Glomerular endothelial cell (primary cell): ENCODE results near the gene ANAPC2. TPM values are rescaled to one million over a fixed set of nuclear protein-coding genes. Genes with fewer than 3 reads are reported as not detected.
A peak's percentile ranks its signal among the peaks of the same experiment; 100 is the strongest.

ENCODE experiments used
- DNase-seq: peaks from one replicate; pipeline ENCODE4 v3.0.0-alpha.2; 2011; ENCODE audit warnings: low read depth, low spot score; ENCODE audit errors: extremely low read depth
- total RNA-seq: library from RNA; depleted of rRNA; stranded (reverse); fragments of >200 nt; gene quantifications from 2 replicates; pipeline ENCODE4 v1.2.3, GENCODE V29; 2015

ANAPC2 gene, protein sequence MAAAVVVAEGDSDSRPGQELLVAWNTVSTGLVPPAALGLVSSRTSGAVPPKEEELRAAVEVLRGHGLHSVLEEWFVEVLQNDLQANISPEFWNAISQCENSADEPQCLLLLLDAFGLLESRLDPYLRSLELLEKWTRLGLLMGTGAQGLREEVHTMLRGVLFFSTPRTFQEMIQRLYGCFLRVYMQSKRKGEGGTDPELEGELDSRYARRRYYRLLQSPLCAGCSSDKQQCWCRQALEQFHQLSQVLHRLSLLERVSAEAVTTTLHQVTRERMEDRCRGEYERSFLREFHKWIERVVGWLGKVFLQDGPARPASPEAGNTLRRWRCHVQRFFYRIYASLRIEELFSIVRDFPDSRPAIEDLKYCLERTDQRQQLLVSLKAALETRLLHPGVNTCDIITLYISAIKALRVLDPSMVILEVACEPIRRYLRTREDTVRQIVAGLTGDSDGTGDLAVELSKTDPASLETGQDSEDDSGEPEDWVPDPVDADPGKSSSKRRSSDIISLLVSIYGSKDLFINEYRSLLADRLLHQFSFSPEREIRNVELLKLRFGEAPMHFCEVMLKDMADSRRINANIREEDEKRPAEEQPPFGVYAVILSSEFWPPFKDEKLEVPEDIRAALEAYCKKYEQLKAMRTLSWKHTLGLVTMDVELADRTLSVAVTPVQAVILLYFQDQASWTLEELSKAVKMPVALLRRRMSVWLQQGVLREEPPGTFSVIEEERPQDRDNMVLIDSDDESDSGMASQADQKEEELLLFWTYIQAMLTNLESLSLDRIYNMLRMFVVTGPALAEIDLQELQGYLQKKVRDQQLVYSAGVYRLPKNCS
- 22.9 and 34.2 TPM in 2 replicates for total RNA-seq

DNA sequence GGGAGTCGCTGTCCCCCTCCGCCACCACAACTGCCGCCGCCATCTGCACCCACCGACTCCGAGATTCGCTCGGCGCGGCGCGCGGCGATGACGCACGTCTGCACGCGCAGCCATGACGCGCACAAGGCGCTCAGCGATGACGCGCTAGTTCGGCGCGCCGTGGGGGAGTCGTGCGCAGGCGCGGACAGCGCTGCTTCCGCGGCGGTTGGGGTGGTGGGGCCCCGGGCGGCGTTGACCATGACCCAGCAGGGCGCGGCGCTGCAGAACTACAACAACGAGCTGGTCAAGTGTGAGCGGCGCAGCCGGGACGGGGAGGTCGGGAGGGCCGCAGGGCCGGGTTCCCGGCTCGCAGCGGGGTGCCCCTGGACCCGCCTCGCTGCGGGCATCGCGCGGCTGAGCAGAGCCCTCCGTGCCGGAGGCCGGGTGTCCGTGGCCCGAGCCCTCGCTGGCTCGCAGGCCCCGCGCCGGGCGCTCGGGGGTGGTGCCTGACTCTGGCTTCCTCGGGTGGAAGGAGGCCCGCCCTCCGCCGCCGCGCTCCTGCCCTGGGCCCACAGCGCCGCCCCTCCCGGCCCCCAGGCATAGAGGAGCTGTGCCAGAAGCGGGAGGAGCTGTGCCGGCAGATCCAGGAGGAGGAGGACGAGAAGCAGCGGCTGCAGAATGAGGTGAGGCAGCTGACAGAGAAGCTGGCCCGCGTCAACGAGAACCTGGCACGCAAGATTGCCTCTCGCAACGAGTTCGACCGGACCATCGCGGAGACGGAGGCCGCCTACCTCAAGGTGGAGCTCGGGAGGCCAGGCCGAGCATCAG is at the start of gene ANAPC2, which contains the start of gene SSNA1:
ANAPC2 (minus strand) TSS at position 71 of the 807 bp plus-strand sequence; CDS start at position 43, 28 bp downstream.
SSNA1 (plus strand) TSS at position 187 of the 807 bp plus-strand sequence; CDS start at position 238, 51 bp downstream.
- peak; percentile 34 for DNase-seq

DNA sequence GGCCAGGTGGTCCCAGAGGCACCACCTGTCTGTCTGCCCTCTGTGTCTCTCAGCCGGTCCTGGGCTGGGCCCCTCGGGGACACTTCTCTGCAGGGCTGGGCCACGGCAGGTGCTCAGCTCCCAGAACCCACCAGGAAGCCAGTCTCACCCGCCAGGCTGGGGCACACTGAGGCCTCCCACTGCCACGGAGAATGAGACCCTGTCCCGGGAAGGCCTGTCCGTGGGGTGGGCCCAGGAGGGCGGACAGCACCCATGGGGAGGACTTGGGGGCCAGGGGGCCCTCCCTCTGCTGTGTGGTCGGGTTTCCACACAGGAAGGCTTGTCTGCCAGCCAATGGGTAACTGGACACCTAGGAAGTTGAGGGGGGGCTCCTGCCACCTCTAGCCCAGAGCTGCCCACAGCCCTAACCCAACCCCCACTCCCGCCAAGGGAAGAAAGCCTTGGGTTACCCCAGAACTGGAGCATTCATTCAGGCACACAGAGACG is 48.6 kb upstream of the ANAPC2 start:
- DNase-seq = no peak

DNA sequence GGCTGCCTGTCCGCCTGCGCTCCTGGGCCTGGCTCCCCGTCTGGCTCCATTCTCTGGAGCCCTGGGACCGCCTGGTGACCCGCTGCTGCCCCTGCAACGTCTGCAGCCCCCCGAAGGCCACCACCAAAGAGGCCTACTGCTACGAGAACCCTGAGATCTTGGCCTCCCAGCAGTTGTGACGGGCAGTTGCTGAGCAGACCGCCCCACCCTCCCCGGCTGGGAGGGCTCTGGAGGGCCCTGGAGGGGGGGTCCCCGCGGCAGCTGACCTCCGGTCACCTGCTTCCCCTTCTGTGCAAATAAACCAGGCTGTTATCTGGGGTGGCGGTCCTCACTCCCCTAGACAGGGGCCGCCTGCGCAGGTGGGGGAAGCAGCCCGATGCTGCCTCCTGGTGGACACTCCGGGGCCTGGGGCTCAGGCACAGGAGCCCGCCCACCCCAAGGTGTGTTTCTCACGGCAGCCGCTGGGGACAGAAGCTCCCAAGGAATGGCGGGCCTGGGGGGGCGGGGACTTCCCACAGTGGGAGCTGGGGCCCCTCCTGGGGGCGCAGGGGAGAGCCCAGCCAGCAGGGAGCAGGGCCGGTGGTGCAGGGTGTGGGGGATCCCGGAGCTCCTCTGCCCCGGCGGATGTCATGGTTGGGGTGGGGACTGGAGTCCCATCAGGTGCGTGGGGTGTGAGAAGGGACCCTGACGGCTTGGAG is 48.0 kb upstream of the ANAPC2 start:
- no peak for DNase-seq

DNA sequence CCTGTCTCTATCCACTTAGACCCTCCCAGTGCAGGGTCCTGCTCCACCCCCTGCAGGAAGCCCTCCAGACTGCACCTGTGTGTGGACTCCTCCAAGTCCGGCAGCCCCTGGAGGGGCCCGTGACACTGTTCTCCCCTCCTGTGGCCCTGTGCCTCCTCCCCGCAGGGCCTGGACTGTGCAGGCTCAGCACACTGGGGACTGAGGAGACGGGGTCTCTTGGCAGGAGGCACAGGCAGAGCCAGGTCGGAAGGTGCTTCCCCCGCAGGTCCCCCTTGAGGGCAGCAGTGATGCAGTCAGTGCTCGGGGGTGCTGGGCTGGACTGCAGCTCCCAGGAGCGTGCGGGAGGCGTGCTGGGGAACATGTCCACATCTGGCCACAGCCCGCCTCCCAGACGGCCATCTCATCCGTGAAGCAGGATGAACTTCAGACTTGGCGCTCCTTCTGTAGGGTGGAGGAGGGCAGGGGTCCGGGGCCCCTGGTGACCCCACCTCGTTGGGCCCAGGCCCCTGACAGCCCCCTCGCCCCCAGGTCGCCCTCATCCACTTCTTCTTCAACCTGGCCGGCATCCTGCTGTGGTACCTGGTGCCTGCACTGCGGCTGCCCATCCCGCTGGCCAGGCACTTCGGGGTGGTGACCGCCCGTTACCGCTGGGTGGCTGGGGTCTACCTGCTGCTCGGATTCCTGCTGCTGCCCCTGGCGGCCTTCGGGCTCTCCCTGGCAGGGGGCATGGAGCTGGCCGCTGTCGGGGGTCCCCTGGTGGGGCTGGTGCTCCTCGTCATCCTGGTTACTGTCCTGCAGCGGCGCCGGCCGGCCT is 47.3 kb upstream of the ANAPC2 start:
- no peak for DNase-seq

DNA sequence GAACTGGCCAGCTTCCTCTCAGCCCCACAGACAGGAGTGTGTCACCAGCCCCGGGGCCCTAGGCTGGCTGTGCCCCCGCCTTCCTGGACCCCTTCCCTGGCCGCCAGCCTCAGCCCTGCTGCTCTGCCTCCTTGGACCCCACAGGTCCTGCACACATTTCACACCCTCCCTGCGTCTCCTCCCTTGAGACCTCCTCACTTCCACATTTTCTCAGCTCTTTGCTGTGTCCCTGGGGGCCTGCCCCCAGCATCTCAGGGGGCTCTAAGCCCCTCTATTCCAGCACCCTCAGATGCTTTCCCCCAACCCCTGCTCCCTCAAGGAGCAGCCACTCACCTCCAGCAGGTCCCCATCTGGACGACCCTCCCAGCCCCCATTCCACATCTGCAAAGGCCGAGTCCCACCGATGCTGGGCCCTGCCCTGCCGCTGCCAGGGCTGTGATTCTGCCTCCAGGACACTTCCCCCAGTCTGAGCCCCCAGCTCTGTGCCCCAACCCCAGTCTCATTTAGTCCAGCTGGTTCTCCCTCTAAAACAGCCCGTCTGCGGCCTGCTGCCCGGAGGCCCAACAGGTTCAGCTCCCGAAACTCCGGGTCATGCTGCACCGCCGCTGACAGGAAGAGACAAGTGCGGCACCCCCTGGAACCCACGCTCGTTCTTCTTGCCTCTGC is 46.5 kb upstream of the ANAPC2 start:
- DNase-seq = no peak

DNA sequence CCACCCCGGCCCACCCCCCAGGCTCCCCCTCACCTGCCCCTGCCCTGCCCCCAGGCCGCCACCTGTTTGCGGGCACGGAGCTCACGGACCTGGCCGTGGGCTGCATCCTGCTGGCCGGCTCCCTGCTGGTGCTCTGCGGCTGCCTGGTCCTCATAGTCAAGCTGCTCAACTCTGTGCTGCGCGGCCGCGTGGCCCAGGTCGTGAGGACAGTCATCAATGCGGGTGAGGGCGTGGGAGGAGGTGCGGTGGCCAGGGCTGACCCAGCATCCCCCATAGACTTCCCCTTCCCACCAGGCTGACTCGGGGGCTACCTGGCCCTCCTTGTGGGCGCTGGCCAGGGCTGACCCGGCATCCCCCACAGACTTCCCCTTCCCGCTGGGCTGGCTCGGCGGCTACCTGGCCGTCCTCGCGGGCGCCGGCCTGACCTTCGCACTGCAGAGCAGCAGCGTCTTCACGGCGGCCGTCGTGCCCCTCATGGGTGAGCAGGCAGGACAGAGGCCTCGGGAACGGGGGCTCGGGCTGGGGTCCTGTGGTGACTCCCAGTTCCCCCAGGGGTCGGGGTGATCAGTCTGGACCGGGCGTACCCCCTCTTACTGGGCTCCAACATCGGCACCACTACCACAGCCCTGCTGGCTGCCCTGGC is 45.8 kb upstream of the ANAPC2 start:
- DNase-seq = no peak

DNA sequence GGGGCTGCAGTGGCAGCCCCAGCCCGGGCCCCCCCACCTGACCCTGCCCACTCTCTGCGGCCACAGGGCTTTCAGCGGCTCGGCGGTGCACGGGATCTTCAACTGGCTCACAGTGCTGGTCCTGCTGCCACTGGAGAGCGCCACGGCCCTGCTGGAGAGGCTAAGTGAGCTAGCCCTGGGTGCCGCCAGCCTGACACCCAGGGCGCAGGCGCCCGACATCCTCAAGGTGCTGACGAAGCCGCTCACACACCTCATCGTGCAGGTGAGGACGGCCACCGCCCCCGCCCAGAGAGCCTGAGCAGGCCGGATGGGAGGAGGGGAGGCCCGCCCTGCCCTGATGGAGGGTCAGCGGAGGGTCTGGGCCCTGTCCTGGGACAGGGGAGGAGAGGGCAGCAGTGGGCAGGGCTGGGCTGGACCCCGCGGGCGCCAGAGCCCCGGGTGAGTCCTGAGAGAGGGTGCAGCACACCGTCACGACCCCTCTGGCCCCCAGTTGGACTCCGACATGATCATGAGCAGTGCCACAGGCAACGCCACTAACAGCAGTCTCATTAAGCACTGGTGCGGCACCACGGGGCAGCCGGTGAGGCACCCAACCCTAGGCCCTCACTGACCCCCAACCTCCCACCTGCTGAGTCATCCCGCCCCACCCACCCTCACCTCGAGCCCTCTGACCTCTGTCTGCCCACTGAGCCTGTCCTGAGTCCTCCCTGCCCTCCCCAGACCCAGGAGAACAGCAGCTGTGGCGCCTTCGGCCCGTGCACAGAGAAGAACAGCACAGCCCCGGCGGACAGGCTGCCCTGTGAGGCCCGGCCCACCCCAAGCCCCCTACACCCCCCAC is 45.0 kb upstream of the ANAPC2 start:
- DNase-seq = no peak

DNA sequence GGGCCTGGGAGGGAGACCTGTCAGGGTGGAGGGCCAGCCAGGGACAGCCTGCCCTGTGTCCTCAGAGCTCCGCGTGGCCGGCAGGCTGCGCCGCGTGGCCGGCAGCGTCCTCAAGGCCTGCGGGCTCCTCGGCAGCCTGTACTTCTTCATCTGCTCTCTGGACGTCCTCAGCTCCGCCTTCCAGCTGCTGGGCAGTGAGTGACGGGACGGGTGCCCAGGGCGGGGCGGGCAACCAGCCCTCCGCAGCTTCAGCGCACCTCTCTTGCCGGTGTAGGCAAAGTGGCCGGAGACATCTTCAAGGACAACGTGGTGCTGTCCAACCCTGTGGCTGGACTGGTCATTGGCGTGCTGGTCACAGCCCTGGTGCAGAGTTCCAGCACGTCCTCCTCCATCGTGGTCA is 44.1 kb upstream of the ANAPC2 start:
- DNase-seq = no peak

DNA sequence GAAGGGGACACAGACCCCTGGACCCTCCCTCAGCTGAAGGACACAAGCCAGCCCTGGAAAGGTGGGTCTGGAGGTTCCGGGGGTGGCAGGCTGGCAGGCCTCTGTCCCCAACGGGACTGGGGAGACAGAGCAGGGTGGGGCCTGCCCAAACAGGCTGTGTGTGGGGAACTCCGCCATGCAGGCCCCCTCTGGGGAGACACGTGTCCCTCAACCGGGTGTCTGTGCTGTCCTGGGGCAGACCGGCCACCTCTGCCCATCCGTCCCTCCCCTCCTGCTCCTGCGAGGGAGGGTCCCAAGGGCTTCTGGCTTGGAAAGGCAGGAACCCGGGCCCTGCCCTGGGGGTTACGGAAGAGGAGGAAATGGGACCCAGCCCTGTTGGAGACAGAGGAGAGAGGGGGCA is 43.7 kb upstream of the ANAPC2 start:
- DNase-seq = no peak

DNA sequence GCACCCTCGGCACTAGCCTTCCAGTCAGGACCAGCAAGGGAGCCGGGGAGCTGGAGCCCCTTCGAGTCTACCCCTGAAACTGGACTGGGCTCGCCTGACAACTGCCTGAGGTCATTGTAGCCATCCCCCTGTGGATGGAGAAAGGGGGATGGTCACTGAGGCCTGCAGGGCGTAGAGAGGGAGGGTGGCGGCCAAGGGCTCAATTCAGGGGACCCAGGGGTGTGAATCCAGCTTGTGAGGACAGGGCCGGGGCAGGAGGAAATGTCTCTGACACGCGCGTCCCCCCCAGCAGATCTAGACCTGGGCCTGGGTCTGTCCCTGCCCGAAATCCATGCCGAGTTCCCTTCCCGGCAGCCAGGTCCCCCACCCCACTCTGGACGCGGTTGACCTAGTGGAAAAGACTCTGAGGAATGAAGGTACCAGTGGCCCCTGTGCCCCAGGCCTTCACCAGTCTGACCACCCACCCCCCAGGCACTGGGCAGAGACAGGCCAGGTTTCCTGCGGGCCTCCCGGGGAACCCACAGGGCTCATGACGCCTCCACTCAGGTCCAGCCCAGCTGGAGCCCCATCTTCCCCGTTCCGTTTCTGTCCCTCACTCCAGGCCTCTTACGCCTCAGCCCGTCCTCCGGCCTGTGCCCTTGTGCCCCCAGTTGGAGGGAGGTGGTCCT is 43.1 kb upstream of the ANAPC2 start:
- no peak for DNase-seq

DNA sequence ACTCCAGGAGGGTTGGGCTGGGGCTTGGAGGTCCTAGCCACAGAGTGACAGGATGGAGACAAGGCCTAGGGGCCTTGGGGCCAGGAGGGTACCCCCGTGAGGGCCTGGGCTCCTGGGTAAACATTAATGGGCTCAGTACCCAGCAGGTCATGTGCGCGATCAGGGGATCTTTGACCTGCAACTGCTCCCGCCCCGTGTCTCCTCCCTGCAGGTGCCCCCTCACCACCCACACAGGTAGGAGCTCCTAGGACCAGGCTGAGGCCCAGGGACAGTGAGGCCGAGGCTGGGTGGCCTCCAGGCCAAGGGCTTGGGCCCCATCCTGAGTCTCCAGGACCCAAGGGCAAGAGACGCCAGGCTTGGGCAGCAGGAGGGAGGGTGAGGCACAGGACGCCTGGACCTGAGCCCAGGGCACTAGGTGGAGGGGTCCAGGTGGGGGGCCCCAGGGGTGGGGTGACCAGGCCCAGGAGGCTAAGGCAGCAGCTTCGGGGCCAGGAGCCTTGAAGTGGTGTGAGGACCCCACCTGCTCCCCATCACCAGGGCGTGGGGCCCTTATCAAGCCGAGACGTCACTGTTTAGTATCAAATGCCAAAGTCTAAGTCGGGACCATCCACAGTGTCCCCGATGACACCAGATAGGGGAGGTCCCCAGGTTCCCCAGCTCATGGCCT is 42.5 kb upstream of the ANAPC2 start, which contains the start of gene SLC34A3:
SLC34A3 (plus strand) TSS at position 197 of the 667 bp plus-strand sequence. CDS start 802 bp downstream, outside the sequence.
- DNase-seq = no peak

DNA sequence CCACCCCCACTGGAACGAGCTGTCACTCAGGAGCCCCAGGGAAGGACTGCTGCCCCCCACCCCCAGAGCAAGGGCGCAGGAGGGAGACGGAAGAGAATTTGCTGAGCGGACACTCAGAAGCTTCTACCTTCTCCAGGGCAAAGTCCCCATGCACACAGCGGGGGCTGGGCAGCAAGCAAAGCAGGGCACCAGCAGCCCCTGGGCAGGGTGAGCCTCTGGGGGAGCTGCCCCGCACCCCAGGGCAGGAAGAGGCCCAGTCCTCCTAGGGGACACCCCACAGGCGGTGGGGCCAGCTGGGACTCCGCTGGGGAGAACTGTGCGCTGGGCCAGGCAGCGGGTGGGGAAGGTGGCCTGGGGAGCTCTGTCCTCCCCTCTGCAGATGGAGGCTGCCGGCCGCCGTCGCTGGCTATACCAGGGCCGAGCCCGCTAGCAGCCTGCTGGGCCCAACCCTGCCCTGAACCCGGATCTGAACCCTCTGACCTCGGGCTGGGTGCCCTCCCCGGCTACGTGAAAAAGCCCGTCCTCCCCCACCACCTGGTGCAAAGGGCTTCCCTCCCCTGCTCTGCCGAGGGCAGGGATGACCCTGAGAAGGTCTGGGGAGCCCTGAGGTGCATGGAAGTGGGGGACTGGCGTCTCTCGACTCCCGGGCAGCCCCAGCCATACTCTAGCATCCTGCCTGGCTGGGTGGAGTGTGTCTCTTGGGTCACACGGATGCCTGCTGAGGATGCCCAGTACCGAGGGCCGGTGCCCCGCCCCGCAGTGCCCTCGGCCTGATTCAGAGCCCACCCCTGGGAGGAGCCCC is 41.7 kb upstream of the ANAPC2 start:
- DNase-seq = no peak

DNA sequence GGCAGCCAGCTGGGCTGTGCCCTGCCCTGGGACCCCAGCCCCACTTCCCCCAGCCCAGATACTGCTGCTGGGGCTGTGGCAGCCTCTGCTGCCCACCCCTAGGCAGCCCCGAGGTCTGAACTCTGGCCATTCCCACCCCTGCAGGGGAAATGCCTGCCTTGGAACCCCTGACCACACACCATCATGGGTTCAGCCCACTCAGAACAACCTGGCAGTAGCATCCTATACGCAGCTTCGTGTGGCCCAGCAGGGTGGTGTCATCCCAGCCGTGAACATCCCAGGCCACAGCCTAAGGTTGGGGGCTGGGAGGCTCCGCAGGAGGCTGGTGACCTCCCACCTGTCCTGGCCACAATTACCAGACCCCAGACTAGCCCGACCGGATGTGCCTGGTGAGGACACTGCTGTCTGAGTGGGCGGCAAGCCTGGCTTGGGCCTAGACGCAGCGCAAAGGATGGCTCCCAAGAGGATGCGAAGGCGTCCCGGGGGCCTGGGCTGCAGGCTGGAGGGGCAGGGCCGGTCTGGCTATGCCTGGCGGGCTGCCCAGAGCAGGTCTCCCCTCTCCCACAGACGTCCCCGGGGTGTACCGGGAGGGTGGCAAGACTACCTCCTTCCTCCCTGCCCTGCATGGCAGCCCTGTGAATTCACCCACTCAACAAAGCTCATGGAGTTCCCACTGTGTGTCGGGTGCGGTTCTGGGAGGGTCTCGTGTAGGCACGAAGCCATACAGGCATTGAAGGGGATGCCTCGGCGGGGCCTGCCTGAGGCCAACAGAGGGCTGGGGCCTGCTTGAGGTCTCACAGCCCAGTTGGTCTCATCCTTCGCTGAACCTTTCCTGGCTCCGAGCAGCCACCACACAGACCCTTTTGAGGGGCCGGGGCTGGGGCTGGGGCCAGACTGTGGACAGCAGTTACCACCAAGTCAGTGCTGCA is 40.9 kb upstream of the ANAPC2 start:
- no peak for DNase-seq

DNA sequence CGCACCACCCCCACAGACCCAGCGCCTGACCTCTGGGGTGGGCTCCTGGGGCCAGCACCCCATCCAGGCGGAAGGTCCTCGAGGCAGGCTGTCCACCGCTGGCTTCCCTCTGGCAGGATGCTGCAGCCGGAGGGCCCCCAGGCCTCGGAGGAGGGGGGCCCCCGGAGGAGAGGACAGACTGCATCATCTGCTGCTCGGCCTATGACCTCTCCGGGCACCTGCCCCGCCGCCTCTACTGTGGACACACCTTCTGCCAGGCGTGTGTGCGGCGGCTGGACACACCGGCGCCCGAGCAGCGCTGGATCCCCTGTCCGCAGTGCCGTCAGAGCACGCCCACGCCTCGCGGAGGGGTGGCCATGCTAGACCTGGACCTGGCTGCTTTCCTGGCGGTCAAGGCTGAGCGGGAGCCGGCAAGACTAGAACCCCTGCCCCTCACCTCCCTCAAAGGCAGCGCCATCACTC is 40.2 kb upstream of the ANAPC2 start:
- no peak for DNase-seq
